Measurements from ENCODE around the gene CEP70. TPM values are rescaled to one million over a fixed set of nuclear protein-coding genes. Genes with fewer than 3 reads are reported as not detected.
A peak's percentile ranks its signal among the peaks of the same experiment; 100 is the strongest.

The CEP70 gene
- total RNA-seq, 1 experiment from 2014 or later = 32.6 TPM

GRCh38 chr3:138451595-138452162, 142.4 kb downstream of the CEP70 start:
- TF ChIP-seq CTCF (conservative IDR thresholded peaks at IDR 0.05) = no peak
- Histone ChIP-seq H3K14ac (ENCODE audit: insufficient read depth, low read length) (no peak overlapping the region; the same call in 1 of the 2 replicates), H2AK5ac (ENCODE audit: insufficient read length, low read length) (no peak overlapping the region), H3K9ac (ENCODE audit: extremely low read depth, insufficient read length, low read length) (no peak overlapping the region), H2AFZ (ENCODE audit: low read length) (no peak overlapping the region), H2BK12ac (ENCODE audit: insufficient read length, low read depth, low read length) (no peak overlapping the region), H3K79me1 (ENCODE audit: insufficient read depth, low read depth, low read length, poor library complexity, severe bottlenecking) (no peaks in the 10 kb centered on the region), H2BK5ac (ENCODE audit: insufficient read length, low read length) (no peak overlapping the region), H3K27ac (ENCODE audit: insufficient read length, low read depth, low read length) (no peak overlapping the region), H4K8ac (replicated peaks; ENCODE audit: insufficient read length, low read depth, low read length) (no peak overlapping the region), H3K4me2 (ENCODE audit: insufficient read depth, insufficient read length, low read length) (no peak overlapping the region), H3T11ph (ENCODE audit: low read length) (no peak overlapping the region), H3K23ac (ENCODE audit: insufficient read length, low read depth, low read length) (no peak overlapping the region), H3K27me3 (ENCODE audit: insufficient read depth, low read length) (no peaks in the 10 kb centered on the region), H3K23me2 (ENCODE audit: insufficient read length, low read depth, low read length, poor library complexity, severe bottlenecking) (no peaks in the 10 kb centered on the region), H3K4ac (ENCODE audit: low read depth, low read length) (no peak overlapping the region), H4K91ac (ENCODE audit: insufficient read length, low read depth, low read length) (no peak overlapping the region), H4K5ac (ENCODE audit: insufficient read length, low read depth, low read length) (no peak overlapping the region), H3K4me1 (ENCODE audit: insufficient read depth, low read length) (no peaks in the 10 kb centered on the region), H3K56ac (ENCODE audit: insufficient read length, low read depth, low read length) (no peak overlapping the region), H3K79me2 (ENCODE audit: insufficient read depth, low read length) (no peaks in the 10 kb centered on the region), H2BK120ac (ENCODE audit: low read depth, low read length, poor library complexity, severe bottlenecking) (no peak overlapping the region), H3K18ac (ENCODE audit: insufficient read length, low read depth, low read length) (no peak overlapping the region), H2BK20ac (ENCODE audit: low read depth, low read length, poor library complexity, severe bottlenecking) (no peak overlapping the region), H4K20me1 (ENCODE audit: control insufficient read depth, insufficient read depth, insufficient read length) (no peaks in the 10 kb centered on the region), H2BK15ac (ENCODE audit: low read depth, low read length) (no peak overlapping the region), H3K9me3 (ENCODE audit: control insufficient read depth, low read depth, low read length) (no peaks in the 10 kb centered on the region)
- no CpG with 5 or more reads among the region's 43 CpGs for WGBS (ENCODE audit: extremely low coverage, insufficient read length, low lambda C conversion rate)
- peaks cover 13 to 17% of the 10 kb centered on the region in 2 experiments for H3K4me1 Mint-ChIP-seq
- H3K27me3 Mint-ChIP-seq (ENCODE audit: low read depth) = no peaks in the 10 kb centered on the region
- peak overlapping the region in 1 of 3 experiments; percentile 33; a peak in 1 of 7 replicates for H3K27ac Mint-ChIP-seq
- peak; percentile 23 for DNase-seq
- peaks cover 0 to 3% of the 10 kb centered on the region in 2 experiments; a peak in 1 of 5 replicates for H3K9me3 Mint-ChIP-seq
- H3K36me3 Mint-ChIP-seq (ENCODE audit: insufficient read depth in 1 of 3, low read depth in 3 of 3) = peaks cover 8 to 11% (median 10%) of the 10 kb centered on the region in 3 experiments; a peak in 5 of 7 replicates
- no peak overlapping the region for H3K4me3 Mint-ChIP-seq

All from H9 (cell line).